ENCODE data around the gene SREK1. TPM values are rescaled to one million over a fixed set of nuclear protein-coding genes. Genes with fewer than 3 reads are reported as not detected.

The SREK1 gene
- total and polyA plus RNA-seq, 2 of the 8 experiments (the other 6 are each of a cell fraction or from before 2014, with no cell fraction given), result 10.6 to 40.4 TPM

DNA sequence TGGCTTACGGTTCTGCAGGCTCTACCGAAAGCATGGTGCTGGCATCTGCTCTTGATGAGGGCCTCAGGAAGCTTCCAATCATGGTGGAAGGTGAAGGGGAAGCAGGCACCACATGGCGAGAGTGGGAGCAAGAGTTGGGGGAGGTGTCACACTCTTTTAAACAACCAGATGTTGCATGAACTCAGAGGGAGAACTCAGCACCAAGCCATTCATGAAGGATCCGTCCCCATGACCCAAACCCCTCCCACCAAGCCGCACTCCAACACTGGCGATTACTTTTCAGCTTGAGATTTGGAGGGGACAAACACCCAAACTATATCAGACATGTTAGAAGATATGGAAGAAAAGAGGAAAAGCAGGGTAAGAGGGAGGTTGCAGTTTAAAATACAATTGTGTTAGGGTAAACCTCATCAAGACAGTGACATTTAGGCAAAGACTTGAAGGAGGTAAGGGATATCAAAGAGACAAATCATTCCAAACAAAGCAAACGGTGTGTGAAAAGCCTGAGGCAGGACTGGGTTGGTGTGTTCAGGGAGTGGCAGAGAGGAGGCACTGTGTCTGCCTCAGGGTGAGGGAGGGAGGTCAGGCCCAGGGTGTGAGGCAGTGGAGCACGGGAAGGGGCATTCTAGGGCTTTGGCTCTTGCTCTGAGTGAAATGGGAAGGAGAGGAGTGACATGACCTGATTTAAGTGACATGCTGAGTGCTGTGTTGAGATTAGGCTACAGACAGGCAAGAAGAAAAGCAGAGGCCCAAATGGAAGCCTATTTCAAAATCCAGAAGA lies 80.9 kb downstream of the SREK1 start (continued):
- TF ChIP-seq, protein P1, sequence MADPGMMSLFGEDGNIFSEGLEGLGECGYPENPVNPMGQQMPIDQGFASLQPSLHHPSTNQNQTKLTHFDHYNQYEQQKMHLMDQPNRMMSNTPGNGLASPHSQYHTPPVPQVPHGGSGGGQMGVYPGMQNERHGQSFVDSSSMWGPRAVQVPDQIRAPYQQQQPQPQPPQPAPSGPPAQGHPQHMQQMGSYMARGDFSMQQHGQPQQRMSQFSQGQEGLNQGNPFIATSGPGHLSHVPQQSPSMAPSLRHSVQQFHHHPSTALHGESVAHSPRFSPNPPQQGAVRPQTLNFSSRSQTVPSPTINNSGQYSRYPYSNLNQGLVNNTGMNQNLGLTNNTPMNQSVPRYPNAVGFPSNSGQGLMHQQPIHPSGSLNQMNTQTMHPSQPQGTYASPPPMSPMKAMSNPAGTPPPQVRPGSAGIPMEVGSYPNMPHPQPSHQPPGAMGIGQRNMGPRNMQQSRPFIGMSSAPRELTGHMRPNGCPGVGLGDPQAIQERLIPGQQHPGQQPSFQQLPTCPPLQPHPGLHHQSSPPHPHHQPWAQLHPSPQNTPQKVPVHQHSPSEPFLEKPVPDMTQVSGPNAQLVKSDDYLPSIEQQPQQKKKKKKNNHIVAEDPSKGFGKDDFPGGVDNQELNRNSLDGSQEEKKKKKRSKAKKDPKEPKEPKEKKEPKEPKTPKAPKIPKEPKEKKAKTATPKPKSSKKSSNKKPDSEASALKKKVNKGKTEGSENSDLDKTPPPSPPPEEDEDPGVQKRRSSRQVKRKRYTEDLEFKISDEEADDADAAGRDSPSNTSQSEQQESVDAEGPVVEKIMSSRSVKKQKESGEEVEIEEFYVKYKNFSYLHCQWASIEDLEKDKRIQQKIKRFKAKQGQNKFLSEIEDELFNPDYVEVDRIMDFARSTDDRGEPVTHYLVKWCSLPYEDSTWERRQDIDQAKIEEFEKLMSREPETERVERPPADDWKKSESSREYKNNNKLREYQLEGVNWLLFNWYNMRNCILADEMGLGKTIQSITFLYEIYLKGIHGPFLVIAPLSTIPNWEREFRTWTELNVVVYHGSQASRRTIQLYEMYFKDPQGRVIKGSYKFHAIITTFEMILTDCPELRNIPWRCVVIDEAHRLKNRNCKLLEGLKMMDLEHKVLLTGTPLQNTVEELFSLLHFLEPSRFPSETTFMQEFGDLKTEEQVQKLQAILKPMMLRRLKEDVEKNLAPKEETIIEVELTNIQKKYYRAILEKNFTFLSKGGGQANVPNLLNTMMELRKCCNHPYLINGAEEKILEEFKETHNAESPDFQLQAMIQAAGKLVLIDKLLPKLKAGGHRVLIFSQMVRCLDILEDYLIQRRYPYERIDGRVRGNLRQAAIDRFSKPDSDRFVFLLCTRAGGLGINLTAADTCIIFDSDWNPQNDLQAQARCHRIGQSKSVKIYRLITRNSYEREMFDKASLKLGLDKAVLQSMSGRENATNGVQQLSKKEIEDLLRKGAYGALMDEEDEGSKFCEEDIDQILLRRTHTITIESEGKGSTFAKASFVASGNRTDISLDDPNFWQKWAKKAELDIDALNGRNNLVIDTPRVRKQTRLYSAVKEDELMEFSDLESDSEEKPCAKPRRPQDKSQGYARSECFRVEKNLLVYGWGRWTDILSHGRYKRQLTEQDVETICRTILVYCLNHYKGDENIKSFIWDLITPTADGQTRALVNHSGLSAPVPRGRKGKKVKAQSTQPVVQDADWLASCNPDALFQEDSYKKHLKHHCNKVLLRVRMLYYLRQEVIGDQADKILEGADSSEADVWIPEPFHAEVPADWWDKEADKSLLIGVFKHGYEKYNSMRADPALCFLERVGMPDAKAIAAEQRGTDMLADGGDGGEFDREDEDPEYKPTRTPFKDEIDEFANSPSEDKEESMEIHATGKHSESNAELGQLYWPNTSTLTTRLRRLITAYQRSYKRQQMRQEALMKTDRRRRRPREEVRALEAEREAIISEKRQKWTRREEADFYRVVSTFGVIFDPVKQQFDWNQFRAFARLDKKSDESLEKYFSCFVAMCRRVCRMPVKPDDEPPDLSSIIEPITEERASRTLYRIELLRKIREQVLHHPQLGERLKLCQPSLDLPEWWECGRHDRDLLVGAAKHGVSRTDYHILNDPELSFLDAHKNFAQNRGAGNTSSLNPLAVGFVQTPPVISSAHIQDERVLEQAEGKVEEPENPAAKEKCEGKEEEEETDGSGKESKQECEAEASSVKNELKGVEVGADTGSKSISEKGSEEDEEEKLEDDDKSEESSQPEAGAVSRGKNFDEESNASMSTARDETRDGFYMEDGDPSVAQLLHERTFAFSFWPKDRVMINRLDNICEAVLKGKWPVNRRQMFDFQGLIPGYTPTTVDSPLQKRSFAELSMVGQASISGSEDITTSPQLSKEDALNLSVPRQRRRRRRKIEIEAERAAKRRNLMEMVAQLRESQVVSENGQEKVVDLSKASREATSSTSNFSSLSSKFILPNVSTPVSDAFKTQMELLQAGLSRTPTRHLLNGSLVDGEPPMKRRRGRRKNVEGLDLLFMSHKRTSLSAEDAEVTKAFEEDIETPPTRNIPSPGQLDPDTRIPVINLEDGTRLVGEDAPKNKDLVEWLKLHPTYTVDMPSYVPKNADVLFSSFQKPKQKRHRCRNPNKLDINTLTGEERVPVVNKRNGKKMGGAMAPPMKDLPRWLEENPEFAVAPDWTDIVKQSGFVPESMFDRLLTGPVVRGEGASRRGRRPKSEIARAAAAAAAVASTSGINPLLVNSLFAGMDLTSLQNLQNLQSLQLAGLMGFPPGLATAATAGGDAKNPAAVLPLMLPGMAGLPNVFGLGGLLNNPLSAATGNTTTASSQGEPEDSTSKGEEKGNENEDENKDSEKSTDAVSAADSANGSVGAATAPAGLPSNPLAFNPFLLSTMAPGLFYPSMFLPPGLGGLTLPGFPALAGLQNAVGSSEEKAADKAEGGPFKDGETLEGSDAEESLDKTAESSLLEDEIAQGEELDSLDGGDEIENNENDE (IDR thresholded peaks at IDR 0.05; ENCODE audit: insufficient replicate concordance, low read length), result no peak
- no peak for TF ChIP-seq JUN (IDR thresholded peaks at IDR 0.05; ENCODE audit: low read depth, low read length)
- no peak for TF ChIP-seq RNF2 (IDR thresholded peaks at IDR 0.05; ENCODE audit: borderline replicate concordance, low read depth, low read length, missing control alignments, poor library complexity, severe bottlenecking)
- TF ChIP-seq, protein P2, sequence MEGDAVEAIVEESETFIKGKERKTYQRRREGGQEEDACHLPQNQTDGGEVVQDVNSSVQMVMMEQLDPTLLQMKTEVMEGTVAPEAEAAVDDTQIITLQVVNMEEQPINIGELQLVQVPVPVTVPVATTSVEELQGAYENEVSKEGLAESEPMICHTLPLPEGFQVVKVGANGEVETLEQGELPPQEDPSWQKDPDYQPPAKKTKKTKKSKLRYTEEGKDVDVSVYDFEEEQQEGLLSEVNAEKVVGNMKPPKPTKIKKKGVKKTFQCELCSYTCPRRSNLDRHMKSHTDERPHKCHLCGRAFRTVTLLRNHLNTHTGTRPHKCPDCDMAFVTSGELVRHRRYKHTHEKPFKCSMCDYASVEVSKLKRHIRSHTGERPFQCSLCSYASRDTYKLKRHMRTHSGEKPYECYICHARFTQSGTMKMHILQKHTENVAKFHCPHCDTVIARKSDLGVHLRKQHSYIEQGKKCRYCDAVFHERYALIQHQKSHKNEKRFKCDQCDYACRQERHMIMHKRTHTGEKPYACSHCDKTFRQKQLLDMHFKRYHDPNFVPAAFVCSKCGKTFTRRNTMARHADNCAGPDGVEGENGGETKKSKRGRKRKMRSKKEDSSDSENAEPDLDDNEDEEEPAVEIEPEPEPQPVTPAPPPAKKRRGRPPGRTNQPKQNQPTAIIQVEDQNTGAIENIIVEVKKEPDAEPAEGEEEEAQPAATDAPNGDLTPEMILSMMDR (IDR thresholded peaks at IDR 0.05; ENCODE audit: control extremely low read depth in 1 of 3, insufficient read depth in 1 of 3, low read depth in 1 of 3, low read length in 3 of 3), result peak in 1 of 3 experiments; percentile 14; a peak in 1 of 4 replicates
- TF ChIP-seq ASH2L (IDR thresholded peaks at IDR 0.05; ENCODE audit: low read length), result no peak
